SK-N-SH (cell line): ENCODE measurements around the gene CPEB3.

Experiments used
- CTCF ChIP-seq: fragments of 200-600 bp; sonication (generic); IDR thresholded peaks from 2 replicates; pipeline ENCODE4 v1.6.1; 2017; ENCODE audit warnings: antibody characterized with exemption, mild to moderate bottlenecking, moderate library complexity
- EP300 ChIP-seq, 2 experiments: IDR thresholded peaks; 2 replicates each; pipeline versions ENCODE4 v1.4.0 to v1.6.1; 2012; ENCODE audit warnings: borderline replicate concordance in 1 of 2, low read depth in 1 of 2, low read length in 1 of 2
- EZH2phosphoT487 ChIP-seq: fragments of 200-600 bp; sonication (generic); IDR thresholded peaks from 2 replicates; pipeline ENCODE4 v1.6.1; 2017; ENCODE audit warnings: low read depth, mixed run types, mild to moderate bottlenecking, antibody characterized with exemption, moderate library complexity, borderline replicate concordance
- FOXM1 ChIP-seq: IDR thresholded peaks from 2 replicates; pipeline ENCODE4 v1.4.0; 2012; ENCODE audit warnings: low read depth, mild to moderate bottlenecking
- IRF3 ChIP-seq: fragments of 150-350 bp; IDR thresholded peaks from 2 replicates; pipeline ENCODE4 v1.6.1; 2016; ENCODE audit warnings: mild to moderate bottlenecking, low read depth, low read length
- MXI1 ChIP-seq: IDR thresholded peaks from 2 replicates; pipeline ENCODE4 v1.6.1; 2012; ENCODE audit warnings: mild to moderate bottlenecking, low read depth, low read length, improper control_type of control experiment
- POLR2AphosphoS5 ChIP-seq: IDR thresholded peaks from 2 replicates; pipeline ENCODE4 v1.6.1; 2012; ENCODE audit warnings: low read depth, low read length
- RCOR1 ChIP-seq: fragments of 150-350 bp; IDR thresholded peaks from 2 replicates; pipeline ENCODE4 v1.6.1; 2017; ENCODE audit warnings: antibody characterized with exemption, low read length
- RFX5 ChIP-seq: IDR thresholded peaks from 2 replicates; pipeline ENCODE4 v1.6.1; 2012; ENCODE audit warnings: mild to moderate bottlenecking, improper control_type of control experiment, low read length
- TAF1 ChIP-seq: IDR thresholded peaks from 2 replicates; pipeline ENCODE4 v1.6.1; 2012; ENCODE audit warnings: low read depth, mild to moderate bottlenecking, low read length, moderate library complexity, borderline replicate concordance
- TEAD4 ChIP-seq: IDR thresholded peaks from 2 replicates; pipeline ENCODE4 v1.4.0; 2012; ENCODE audit warnings: mild to moderate bottlenecking, borderline replicate concordance; ENCODE audit not compliant: insufficient read depth
- USF1 ChIP-seq: IDR thresholded peaks from 2 replicates; pipeline ENCODE4 v1.4.0; 2012; ENCODE audit warnings: low read depth, borderline replicate concordance
- TF ChIP-seq, protein P1 (sequence below): IDR thresholded peaks from 2 replicates; pipeline ENCODE4 v1.4.0; 2012; ENCODE audit warnings: low read depth

GRCh38 chr10:92263396-92263795, 27.5 kb downstream of the CPEB3 start:
- TF ChIP-seq RFX5 (no peak), POLR2AphosphoS5 (no peak), TEAD4 (no peak), EZH2phosphoT487 (no peak), EP300 (IDR thresholded peaks at IDR 0.05; ENCODE audit: borderline replicate concordance in 1 of 2, low read depth in 1 of 2, low read length in 1 of 2) (no peak), CTCF (no peak), MXI1 (no peak), TAF1 (no peak), IRF3 (no peak), FOXM1 (no peak), RCOR1 (no peak), USF1 (no peak)
- TF ChIP-seq, protein P1, sequence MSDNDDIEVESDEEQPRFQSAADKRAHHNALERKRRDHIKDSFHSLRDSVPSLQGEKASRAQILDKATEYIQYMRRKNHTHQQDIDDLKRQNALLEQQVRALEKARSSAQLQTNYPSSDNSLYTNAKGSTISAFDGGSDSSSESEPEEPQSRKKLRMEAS: no peak
